HCT116 (cell line): ENCODE data around the gene UBE2E1. TPM values are rescaled to one million over a fixed set of nuclear protein-coding genes. Genes with fewer than 3 reads are reported as not detected.

ENCODE experiments used
- ATAC-seq: fragments of 200-7000 bp; cut with Tn5 transposase; 2 replicates; pipeline ENCODE4 v1.9.1; 2020; ENCODE audit warnings: mild to moderate bottlenecking, moderate library complexity
- BruUV-seq: library from RNA; stranded (reverse); fragments of 400-500 nt; replicated peaks from 2 replicates; lab custom pipeline; 2021; lab: Mats Ljungman, UMichigan
- CTCF ChIA-PET: fragments of 300-600 bp; sonication (Branson Sonifier 250); formaldehyde crosslinking; loops from one replicate; lab custom pipeline; 2021; ENCODE audit warnings: antibody characterized with exemption; lab: Charles Lee
- POLR2A ChIA-PET: fragments of 300-600, 350-600 bp; sonication (Branson Sonifier 250); formaldehyde crosslinking; loops from one replicate; lab custom pipeline; 2021; ENCODE audit warnings: antibody characterized with exemption; lab: Charles Lee
- RAD21 ChIA-PET, 2 experiments: fragments of 300-600 bp; sonication (Branson Sonifier 250); formaldehyde crosslinking; loops; one replicate each; lab custom pipeline; 2023; ENCODE audit warnings: low total read pairs in 2 of 2; ENCODE audit not compliant: uncharacterized antibody in 2 of 2, unreplicated experiment in 2 of 2, low non-redundant PET in 1 of 2; lab: Charles Lee
- DNase-seq: peaks from one replicate; pipeline ENCODE4 v3.0.0-alpha.2; 2010; ENCODE audit warnings: low read depth, low spot score
- H2AFZ ChIP-seq: fragments of 200-600 bp; shearing (Covaris generic), sonication (generic); 2 replicates; pipeline ENCODE4 v1.6.1; 2017; ENCODE audit warnings: low read depth, mixed run types, mixed read lengths, antibody characterized with exemption, low read length; ENCODE audit not compliant: poor library complexity, severe bottlenecking
- H3K27ac ChIP-seq: 2 replicates; pipeline ENCODE4 v1.5.1; 2012; ENCODE audit warnings: low read depth, low read length
- H3K27me3 ChIP-seq: fragments of 200-600 bp; sonication (generic); 2 replicates; pipeline ENCODE4 v1.6.1; 2016; ENCODE audit warnings: mixed run types, low read length, mixed read lengths; ENCODE audit not compliant: insufficient read depth
- H3K36me3 ChIP-seq, 2 experiments: fragments of 200-500 bp in 1 of 2; fragments of 200-600 bp in 1 of 2; sonication (Bioruptor generic) in 1 of 2; sonication (generic) in 1 of 2; 2 replicates each; pipeline versions ENCODE4 v1.5.1 to v1.6.1; 2014 to 2016; ENCODE audit warnings: low read length in 2 of 2, inconsistent platforms in 1 of 2, mixed read lengths in 1 of 2, mixed run types in 1 of 2; ENCODE audit not compliant: insufficient read depth in 2 of 2, control insufficient read depth in 1 of 2
- H3K4me1 ChIP-seq, 2 experiments: fragments of 200-600 bp in 1 of 2; sonication (generic) in 1 of 2; 2 replicates each; pipeline versions ENCODE4 v1.5.1 to v1.6.1; 2012 to 2017; ENCODE audit warnings: low read length in 2 of 2, inconsistent platforms in 1 of 2, mild to moderate bottlenecking in 1 of 2, mixed read lengths in 1 of 2, mixed run types in 1 of 2, moderate library complexity in 1 of 2; ENCODE audit not compliant: insufficient read depth in 2 of 2, control insufficient read depth in 1 of 2
- H3K4me2 ChIP-seq: fragments of 200-600 bp; sonication (generic); 2 replicates; pipeline ENCODE4 v1.6.1; 2017; ENCODE audit warnings: mixed run types, low read length, mixed read lengths
- H3K4me3 ChIP-seq, 2 experiments: fragments of 200-600 bp in 1 of 2; sonication (generic) in 1 of 2; replicated peaks in 1 of 2; 2 replicates each; pipeline ENCODE4 v1.5.1; 2011 to 2016; ENCODE audit warnings: low read length in 2 of 2, control low read depth in 1 of 2, low read depth in 1 of 2, mild to moderate bottlenecking in 1 of 2, mixed read lengths in 1 of 2, mixed run types in 1 of 2
- H3K79me2 ChIP-seq: fragments of 200-600 bp; sonication (generic); 2 replicates; pipeline ENCODE4 v1.6.1; 2017; ENCODE audit warnings: mild to moderate bottlenecking, mixed run types, low read length, moderate library complexity, mixed read lengths; ENCODE audit not compliant: insufficient read depth
- H3K9ac ChIP-seq: fragments of 200-600 bp; sonication (generic); 2 replicates; pipeline ENCODE4 v1.6.1; 2016; ENCODE audit warnings: low read length, mixed read lengths
- H3K9me2 ChIP-seq: fragments of 200-600 bp; sonication (generic), shearing (Covaris generic); 2 replicates; pipeline ENCODE4 v1.6.1; 2017; ENCODE audit warnings: mixed run types, mild to moderate bottlenecking, moderate library complexity; ENCODE audit not compliant: insufficient read depth
- H3K9me3 ChIP-seq, 2 experiments: fragments of 200-500 bp in 1 of 2; fragments of 200-600 bp in 1 of 2; sonication (Bioruptor generic) in 1 of 2; sonication (generic) in 1 of 2; 2 replicates each; pipeline ENCODE4 v1.6.1; 2014 to 2017; ENCODE audit warnings: low read length in 2 of 2, mixed read lengths in 2 of 2, inconsistent platforms in 1 of 2, low read depth in 1 of 2, mild to moderate bottlenecking in 1 of 2, mixed run types in 1 of 2, moderate library complexity in 1 of 2; ENCODE audit not compliant: control insufficient read depth in 1 of 2, insufficient read depth in 1 of 2
- H4K20me1 ChIP-seq: fragments of 200-600 bp; sonication (generic), shearing (Covaris generic); 2 replicates; pipeline ENCODE4 v1.6.1; 2017; ENCODE audit warnings: mixed run types, mild to moderate bottlenecking, moderate library complexity; ENCODE audit not compliant: insufficient read depth
- ATF3 ChIP-seq: IDR thresholded peaks from 2 replicates; pipeline ENCODE4 v1.6.1; 2012
- CBX3 ChIP-seq: IDR thresholded peaks from 2 replicates; pipeline ENCODE4 v1.6.1; 2012; ENCODE audit warnings: low read depth
- CEBPB ChIP-seq: IDR thresholded peaks from 2 replicates; pipeline ENCODE4 v1.6.1; 2012; ENCODE audit warnings: low read depth
- EGR1 ChIP-seq: IDR thresholded peaks from 2 replicates; pipeline ENCODE4 v1.6.1; 2012; ENCODE audit warnings: low read depth
- ELF1 ChIP-seq: IDR thresholded peaks from 2 replicates; pipeline ENCODE4 v1.6.1; 2012; ENCODE audit warnings: low read depth, borderline replicate concordance
- EZH2 ChIP-seq: fragments of 200-600 bp; sonication (generic); IDR thresholded peaks from 2 replicates; pipeline ENCODE4 v1.6.1; 2017; ENCODE audit warnings: antibody characterized with exemption, mixed run types
- MAX ChIP-seq: IDR thresholded peaks from 2 replicates; pipeline ENCODE4 v1.6.1; 2012
- POLR2A ChIP-seq: IDR thresholded peaks from 2 replicates; pipeline ENCODE4 v1.7.0; 2011; ENCODE audit warnings: borderline replicate concordance; ENCODE audit not compliant: insufficient read depth, insufficient read length; ENCODE audit errors: extremely low read depth
- POLR2AphosphoS5 ChIP-seq: IDR thresholded peaks from 2 replicates; pipeline ENCODE4 v1.6.1; 2011; ENCODE audit warnings: mild to moderate bottlenecking, low read depth, low read length, moderate library complexity
- SP1 ChIP-seq: IDR thresholded peaks from 2 replicates; pipeline ENCODE4 v1.6.1; 2012; ENCODE audit warnings: low read depth
- TCF7L2 ChIP-seq: IDR thresholded peaks from 2 replicates; pipeline ENCODE4 v1.7.0; 2011; ENCODE audit warnings: borderline replicate concordance, inconsistent platforms; ENCODE audit not compliant: insufficient read depth, insufficient read length; ENCODE audit errors: extremely low read depth
- ZBTB33 ChIP-seq: IDR thresholded peaks from 2 replicates; pipeline ENCODE4 v1.6.1; 2011; ENCODE audit warnings: mild to moderate bottlenecking, low read length, moderate library complexity; ENCODE audit not compliant: insufficient replicate concordance; ENCODE audit errors: extremely low read depth
- ZFX ChIP-seq: fragments of 450-650 bp; IDR thresholded peaks from 2 replicates; pipeline ENCODE4 v1.6.1; 2017
- intact Hi-C: fragments of 100-400 bp; cut with micrococcal nuclease; formaldehyde crosslinking; loops from 2 replicates; pipeline ENCODE4 v1.10.0; 2022
- total RNA-seq: library from RNA; stranded (reverse); gene quantifications from one replicate; pipeline ENCODE4 v1.2.1, GENCODE V29; 2021; ENCODE audit not compliant: unreplicated experiment

Gene UBE2E1
- total RNA-seq, 1 experiment from 2014 or later, result 75.1 TPM

DNA sequence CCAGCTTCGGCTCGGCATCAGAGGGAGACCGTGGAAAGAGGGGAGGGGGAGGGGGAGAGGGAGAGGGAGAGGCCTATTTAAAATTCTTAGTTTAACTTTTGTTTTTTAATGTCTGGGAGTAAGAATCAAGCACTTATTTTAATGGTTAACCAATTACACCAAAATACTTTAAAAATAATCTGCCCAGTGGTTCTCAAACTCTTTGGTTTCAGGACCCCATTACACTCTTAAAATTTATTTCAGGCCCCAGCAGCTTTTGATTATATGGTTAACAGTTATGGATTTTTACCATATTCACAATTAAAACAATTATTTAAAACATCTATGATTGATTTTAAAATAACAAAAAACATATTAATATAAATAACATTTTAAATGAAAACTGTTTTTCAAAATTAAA lies 66.6 kb downstream of the UBE2E1 start:
- POLR2A ChIA-PET, result no interaction called here
- DNase-seq (no peak), ATAC-seq (no peak)
- Histone ChIP-seq H3K4me2 (no peak overlapping the region), H3K36me3 (no peaks in the 10 kb centered on the region; a peak in 1 of 4 replicates), H3K27ac (no peak overlapping the region), H4K20me1 (peaks cover 4% of the 10 kb centered on the region; the same call in 1 of the 2 replicates), H3K9me3 (no peaks in the 10 kb centered on the region), H3K9me2 (no peaks in the 10 kb centered on the region), H3K79me2 (peaks cover 44% of the 10 kb centered on the region), H3K9ac (no peak overlapping the region), H3K27me3 (no peaks in the 10 kb centered on the region), H3K4me3 (no peak overlapping the region), H2AFZ (no peak overlapping the region), H3K4me1 (no peaks in the 10 kb centered on the region)
- CTCF ChIA-PET, result no interaction called here
- RAD21 ChIA-PET, result no interaction called here
- intact Hi-C loops, result no loop called here
- TF ChIP-seq EZH2, result no peak
- TF ChIP-seq POLR2AphosphoS5, result no peak
- no peak for TF ChIP-seq CEBPB
- TF ChIP-seq MAX, result no peak
- TF ChIP-seq EGR1, result no peak
- no peak for TF ChIP-seq ZFX
- no peak for TF ChIP-seq TCF7L2
- no peak for TF ChIP-seq CBX3
- TF ChIP-seq ELF1, result no peak
- no peak for TF ChIP-seq ATF3
- TF ChIP-seq ZBTB33, result no peak
- TF ChIP-seq POLR2A, result no peak
- TF ChIP-seq SP1, result no peak
- BruUV-seq, result no TSS peak
